GM18858 (cell line): ENCODE data around the gene GOLPH3.
"Not testable (repeated sequence)": the region's sequence is repeated elsewhere in the genome, so short reads cannot be mapped to it uniquely, and the experiment has no call there.

Experiments used
- ATAC-seq: cut with Tn5 transposase; IDR thresholded peaks from one replicate; pipeline ENCODE4 v1.9.1; 2021; ENCODE audit not compliant: unreplicated experiment

GOLPH3 gene

GRCh38 chr5:32138839-32139493, 35.2 kb downstream of the GOLPH3 start:
- no peak for ATAC-seq

GRCh38 chr5:32136342-32136741, 37.8 kb downstream of the GOLPH3 start:
- ATAC-seq: no peak

GRCh38 chr5:32135086-32135485, 39.0 kb downstream of the GOLPH3 start:
- no peak for ATAC-seq

- ATAC-seq: no peak
Measured at GRCh38 chr5:32132757-32133156, 41.4 kb downstream of the GOLPH3 start.

DNA sequence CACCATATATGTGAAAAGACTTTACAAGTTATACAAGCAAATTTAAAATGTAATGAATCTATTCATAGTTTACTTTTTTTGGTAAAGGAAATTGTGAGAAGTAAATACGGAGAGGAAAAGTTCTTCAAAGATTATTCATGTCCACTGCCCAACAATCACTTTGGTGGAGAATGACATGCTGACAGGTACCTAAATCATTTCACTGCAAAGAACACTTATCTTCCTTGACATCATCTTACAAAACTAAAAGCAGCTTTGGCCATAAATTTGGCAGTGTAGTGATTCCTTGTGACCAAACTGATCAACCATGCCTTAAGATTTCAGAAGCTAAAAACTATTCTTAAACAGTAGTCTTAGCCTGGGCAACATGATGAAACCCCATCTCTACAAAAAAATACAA, 42.5 kb downstream of the GOLPH3 start:
- no peak for ATAC-seq

GRCh38 chr5:32130865-32131264, 43.3 kb downstream of the GOLPH3 start:
- no peak for ATAC-seq

DNA sequence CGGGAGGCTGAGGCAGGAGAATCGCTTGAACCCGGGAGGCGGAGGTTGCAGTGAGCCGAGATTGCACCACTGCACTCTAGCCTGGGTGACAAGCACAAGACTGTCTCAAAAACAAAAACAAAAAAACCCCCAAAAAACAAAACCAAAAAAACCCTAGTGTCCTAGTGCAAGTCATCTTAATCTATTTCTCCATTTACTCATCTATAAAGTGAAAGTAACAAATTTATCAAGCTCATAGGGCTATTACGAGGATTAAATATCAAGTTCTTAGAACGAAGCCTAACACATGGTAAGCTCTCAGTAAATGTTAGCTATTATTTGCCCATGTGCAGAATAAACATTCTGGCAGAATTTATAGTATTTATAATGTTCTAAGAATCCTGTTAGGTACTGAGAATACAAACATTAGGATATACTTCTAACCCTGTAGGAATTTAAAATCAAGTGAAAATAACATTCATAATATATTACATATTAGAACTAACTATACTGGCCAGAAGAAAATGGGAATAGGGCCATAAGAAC, 45.0 kb downstream of the GOLPH3 start:
- no peak for ATAC-seq

DNA sequence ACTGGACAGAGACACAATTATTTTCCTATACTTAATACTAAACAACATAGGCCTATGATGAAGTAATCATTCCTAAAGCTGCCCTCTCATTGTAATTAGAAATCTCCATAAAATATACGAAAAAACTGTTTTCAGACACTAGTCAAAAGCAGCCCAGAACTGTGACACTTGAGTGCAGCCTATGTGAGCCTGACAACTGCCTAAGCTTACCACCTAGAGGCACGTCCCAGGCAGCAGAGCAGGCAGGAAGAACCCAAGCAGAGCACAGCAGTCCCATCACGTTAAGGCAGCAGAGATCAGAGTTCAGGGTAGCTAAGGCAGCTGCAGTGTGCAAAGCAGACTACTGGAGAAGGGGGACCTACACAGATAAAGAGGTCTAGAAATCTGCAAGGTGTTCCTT, 46.4 kb downstream of the GOLPH3 start:
- ATAC-seq: no peak

GRCh38 chr5:32126691-32127090, 47.4 kb downstream of the GOLPH3 start:
- ATAC-seq: no peak

GRCh38 chr5:32123889-32124676, 50.0 kb downstream of the GOLPH3 start:
- no peak for ATAC-seq

DNA sequence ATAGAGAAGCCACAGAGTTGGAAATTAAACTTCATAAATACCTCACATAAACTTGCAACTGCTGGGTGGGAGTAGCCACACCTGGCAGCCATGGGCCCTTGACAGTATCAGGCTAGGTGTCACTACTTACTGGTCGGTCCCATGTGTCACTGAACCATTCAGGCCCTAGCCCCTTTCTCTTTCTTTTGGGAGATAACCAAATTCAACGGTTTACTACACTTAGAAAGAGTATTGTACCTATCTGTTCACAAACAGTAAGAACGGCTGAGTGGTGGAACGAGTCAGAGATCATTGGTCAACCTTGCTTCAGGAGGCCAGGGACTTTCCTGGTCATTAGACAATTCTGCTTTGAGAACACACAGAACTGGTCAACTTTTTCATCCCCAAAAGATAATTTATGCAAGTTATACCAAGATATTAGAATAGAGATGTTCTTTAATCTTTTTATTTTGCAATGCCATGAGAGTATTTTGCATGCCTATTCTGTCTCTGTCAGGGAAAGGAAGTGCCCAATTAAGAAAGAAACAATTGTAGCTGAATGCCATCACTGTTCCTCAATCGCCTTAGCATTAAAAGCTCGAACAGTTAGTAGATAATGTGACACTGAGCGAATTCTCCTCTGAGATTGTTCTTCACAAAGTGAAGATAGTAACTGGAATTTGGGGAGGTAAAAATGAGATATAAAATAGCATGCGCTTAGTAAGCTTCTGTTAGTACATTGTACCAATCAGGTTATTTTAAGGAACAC, 50.9 kb downstream of the GOLPH3 start:
- no peak for ATAC-seq

DNA sequence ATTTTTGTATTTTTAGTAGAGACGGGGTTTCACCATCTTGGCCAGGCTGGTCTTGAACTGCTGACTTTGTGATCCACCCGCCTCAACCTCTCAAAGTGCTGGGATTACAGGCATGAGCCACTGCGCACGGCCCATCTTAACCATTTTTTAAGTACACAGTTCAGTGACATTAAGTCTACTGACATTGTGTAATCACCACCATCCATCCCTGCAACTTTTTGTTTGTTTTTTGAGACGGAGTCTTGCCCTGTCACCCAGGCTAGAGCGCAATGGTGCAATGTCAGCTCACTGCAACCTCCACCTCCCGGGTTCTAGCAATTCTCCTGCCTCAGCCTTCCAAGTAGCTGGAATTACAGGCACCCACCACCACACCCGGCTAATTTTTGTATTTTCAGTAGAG, 55.2 kb downstream of the GOLPH3 start:
- not testable (repeated sequence) for ATAC-seq

GRCh38 chr5:32116574-32117313, 57.4 kb downstream of the GOLPH3 start:
- ATAC-seq: no peak

GRCh38 chr5:32115985-32116384, 58.1 kb downstream of the GOLPH3 start:
- ATAC-seq: no peak

DNA sequence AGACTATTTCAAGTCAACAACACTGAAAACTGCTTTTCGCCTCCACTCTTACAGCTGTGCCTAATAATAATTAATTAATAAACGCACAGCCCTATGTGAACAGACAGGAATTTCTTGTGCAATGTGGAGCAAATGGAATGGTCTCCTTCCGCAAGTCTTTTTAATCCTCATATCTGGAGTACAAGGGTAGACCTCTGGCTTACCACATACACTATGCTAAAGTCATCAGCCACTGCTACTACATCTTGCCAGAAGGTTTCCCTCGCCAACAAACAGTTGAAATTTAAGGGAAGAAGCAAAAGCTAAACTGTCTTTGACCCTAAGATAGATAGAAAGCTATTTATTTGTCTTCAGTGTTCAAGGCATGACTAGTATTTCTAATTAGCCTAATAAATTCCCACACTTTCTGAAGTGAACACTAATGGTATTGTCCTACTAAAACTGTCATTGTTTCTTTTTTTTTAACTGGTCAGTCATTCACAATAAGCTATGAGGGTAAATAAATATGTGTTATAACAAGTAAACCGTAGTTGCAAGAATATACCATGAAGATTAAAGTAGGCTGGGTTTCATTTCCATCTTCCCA, 63.9 kb downstream of the GOLPH3 start:
- ATAC-seq: no peak

DNA sequence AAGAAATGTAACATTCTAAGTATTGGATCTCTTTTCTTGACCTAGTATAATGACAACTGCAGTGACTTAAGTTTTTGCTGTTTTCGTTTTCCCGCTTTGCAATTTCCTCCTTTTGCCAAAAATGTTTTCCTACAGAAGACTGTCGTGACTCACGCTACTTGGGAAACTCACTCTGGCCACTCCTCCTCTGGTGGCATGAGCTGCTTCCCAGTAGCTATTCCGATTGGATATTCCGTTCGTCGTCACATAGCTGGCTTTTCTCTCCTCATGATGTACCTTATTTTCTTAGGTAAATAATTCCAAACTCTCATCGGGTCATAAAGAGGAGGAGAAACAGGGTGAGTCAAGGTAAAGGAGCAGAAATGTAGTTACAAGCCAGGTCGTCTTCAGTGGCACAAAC, 64.9 kb downstream of the GOLPH3 start:
- ATAC-seq: no peak

- no peak for ATAC-seq
Measured at GRCh38 chr5:32108167-32108566, 66.0 kb downstream of the GOLPH3 start.

GRCh38 chr5:32107291-32107690, 66.8 kb downstream of the GOLPH3 start:
- no peak for ATAC-seq

DNA sequence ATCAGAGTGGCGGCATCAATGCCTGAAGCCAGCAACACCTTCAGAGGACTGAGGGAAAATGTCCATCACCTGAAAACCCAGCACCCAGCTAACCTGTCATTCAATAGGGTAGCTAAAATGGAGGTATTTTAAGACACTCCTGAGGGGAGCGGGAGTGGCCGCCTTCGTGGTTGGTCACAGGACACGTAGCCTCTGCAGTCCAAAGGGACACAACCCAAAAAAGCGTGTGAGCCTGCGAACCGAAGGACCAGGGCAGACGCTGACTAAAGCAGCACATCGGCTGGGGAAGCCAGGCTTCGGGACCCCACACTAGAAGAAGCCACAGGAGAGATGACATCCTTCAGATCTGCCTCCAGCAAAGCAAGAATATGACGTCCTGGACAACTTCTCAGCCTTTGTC, 70.6 kb downstream of the GOLPH3 start:
- ATAC-seq: no peak

GRCh38 chr5:32102254-32102986, 71.7 kb downstream of the GOLPH3 start:
- no peak for ATAC-seq
